PFSK-1 (cell line): ENCODE data around the gene CHMP3.

Source experiments
- POLR2AphosphoS5 ChIP-seq: IDR thresholded peaks from 2 replicates; pipeline ENCODE4 v1.6.1; 2012; ENCODE audit warnings: low read depth, mild to moderate bottlenecking, control low read depth, low read length, moderate library complexity
- SIN3A ChIP-seq: IDR thresholded peaks from 2 replicates; pipeline ENCODE4 v1.6.1; 2012; ENCODE audit warnings: mild to moderate bottlenecking, low read length, moderate library complexity, borderline replicate concordance; ENCODE audit not compliant: insufficient read depth
- TAF1 ChIP-seq: IDR thresholded peaks from 2 replicates; pipeline ENCODE4 v1.6.1; 2012; ENCODE audit warnings: low read length, control low read depth, borderline replicate concordance; ENCODE audit not compliant: insufficient read depth
- TF ChIP-seq, protein P1 (sequence below), 2 experiments: IDR thresholded peaks; 2 replicates each; pipeline versions ENCODE4 v1.6.1 to v1.8.0; 2011 to 2012; ENCODE audit warnings: low read depth in 2 of 2, low read length in 2 of 2, control low read depth in 1 of 2, inconsistent platforms in 1 of 2, mild to moderate bottlenecking in 1 of 2, moderate library complexity in 1 of 2; ENCODE audit not compliant: insufficient read depth in 1 of 2

DNA sequence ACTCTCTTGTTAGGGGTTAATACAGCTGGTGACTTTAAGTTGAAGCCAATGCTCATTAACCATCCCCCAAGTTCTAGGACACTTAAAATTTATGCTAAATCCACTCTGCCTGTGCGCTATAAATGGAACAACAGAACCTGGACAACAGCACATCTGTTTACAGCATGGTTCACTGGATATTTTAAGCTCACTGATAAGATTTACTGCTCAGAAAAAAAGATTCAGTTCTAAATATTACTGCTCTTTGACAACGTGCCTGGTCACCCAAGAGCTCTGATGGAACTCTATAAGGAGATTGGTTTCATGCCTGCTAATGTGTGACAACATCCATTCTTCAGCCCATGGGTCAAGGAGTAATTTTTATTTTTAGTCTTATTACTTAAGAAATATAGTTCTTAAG lies 32.9 kb upstream of the CHMP3 start:
- TF ChIP-seq POLR2AphosphoS5, result no peak
- no peak for TF ChIP-seq SIN3A
- no peak for TF ChIP-seq TAF1
- TF ChIP-seq, protein P1, sequence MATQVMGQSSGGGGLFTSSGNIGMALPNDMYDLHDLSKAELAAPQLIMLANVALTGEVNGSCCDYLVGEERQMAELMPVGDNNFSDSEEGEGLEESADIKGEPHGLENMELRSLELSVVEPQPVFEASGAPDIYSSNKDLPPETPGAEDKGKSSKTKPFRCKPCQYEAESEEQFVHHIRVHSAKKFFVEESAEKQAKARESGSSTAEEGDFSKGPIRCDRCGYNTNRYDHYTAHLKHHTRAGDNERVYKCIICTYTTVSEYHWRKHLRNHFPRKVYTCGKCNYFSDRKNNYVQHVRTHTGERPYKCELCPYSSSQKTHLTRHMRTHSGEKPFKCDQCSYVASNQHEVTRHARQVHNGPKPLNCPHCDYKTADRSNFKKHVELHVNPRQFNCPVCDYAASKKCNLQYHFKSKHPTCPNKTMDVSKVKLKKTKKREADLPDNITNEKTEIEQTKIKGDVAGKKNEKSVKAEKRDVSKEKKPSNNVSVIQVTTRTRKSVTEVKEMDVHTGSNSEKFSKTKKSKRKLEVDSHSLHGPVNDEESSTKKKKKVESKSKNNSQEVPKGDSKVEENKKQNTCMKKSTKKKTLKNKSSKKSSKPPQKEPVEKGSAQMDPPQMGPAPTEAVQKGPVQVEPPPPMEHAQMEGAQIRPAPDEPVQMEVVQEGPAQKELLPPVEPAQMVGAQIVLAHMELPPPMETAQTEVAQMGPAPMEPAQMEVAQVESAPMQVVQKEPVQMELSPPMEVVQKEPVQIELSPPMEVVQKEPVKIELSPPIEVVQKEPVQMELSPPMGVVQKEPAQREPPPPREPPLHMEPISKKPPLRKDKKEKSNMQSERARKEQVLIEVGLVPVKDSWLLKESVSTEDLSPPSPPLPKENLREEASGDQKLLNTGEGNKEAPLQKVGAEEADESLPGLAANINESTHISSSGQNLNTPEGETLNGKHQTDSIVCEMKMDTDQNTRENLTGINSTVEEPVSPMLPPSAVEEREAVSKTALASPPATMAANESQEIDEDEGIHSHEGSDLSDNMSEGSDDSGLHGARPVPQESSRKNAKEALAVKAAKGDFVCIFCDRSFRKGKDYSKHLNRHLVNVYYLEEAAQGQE (IDR thresholded peaks at IDR 0.05; ENCODE audit: insufficient read depth in 1 of 2, low read depth in 2 of 2, low read length in 2 of 2), result no peak
